Measurements from ENCODE around the gene APOB. TPM values are rescaled to one million over a fixed set of nuclear protein-coding genes. Genes with fewer than 3 reads are reported as not detected.

APOB gene
- total and polyA plus RNA-seq, 2 of the 13 experiments (the other 11 are each of a cell fraction or from before 2014, with no cell fraction given), result 1,569 to 2,515 TPM

GRCh38 chr2:21020031-21020667, 23.7 kb downstream of the APOB start (continued):
- no peak for TF ChIP-seq ZBTB21 (CRISPR knock-in tag; IDR thresholded peaks at IDR 0.05)
- peak; percentile 28; the same call in 1 of the 2 replicates for TF ChIP-seq SOX5 (CRISPR knock-in tag; IDR thresholded peaks at IDR 0.05; ENCODE audit: borderline replicate concordance)
- TF ChIP-seq KAT2B (IDR thresholded peaks at IDR 0.05; ENCODE audit: borderline replicate concordance, low read depth, low read length), result no peak
- peak; percentile 74 to 85 for TF ChIP-seq POLR2A (IDR thresholded peaks at IDR 0.05; ENCODE audit: insufficient read depth in 1 of 2, low read depth in 2 of 2, low read length in 2 of 2)
- TF ChIP-seq SP5 (CRISPR knock-in tag; IDR thresholded peaks at IDR 0.05; ENCODE audit: borderline replicate concordance, low read depth), result no peak
- TF ChIP-seq ZNF558 (CRISPR knock-in tag; IDR thresholded peaks at IDR 0.05; ENCODE audit: borderline replicate concordance), result peak; percentile 56; the same call in 1 of the 2 replicates
- TF ChIP-seq ZNF576 (CRISPR knock-in tag; IDR thresholded peaks at IDR 0.05), result no peak
- no peak for TF ChIP-seq KDM6A (CRISPR knock-in tag; IDR thresholded peaks at IDR 0.05; ENCODE audit: low read depth)
- 0 out of 2 replicates have a peak, but pooled peaks have one; percentile 62 for TF ChIP-seq ZSCAN9 (CRISPR knock-in tag; IDR thresholded peaks at IDR 0.05; ENCODE audit: borderline replicate concordance)
- no peak for TF ChIP-seq NFAT5 (CRISPR knock-in tag; IDR thresholded peaks at IDR 0.05)
- TF ChIP-seq RBAK (CRISPR knock-in tag; IDR thresholded peaks at IDR 0.05), result no peak
- TF ChIP-seq CBX1 (IDR thresholded peaks at IDR 0.05; ENCODE audit: low read depth), result no peak
- no peak for TF ChIP-seq ZFP37 (CRISPR knock-in tag; IDR thresholded peaks at IDR 0.05; ENCODE audit: borderline replicate concordance)
- TF ChIP-seq ZMYM2 (CRISPR knock-in tag; IDR thresholded peaks at IDR 0.05), result no peak
- TF ChIP-seq ZNF317 (CRISPR knock-in tag; IDR thresholded peaks at IDR 0.05), result no peak
- no peak for TF ChIP-seq SAP130 (CRISPR knock-in tag; IDR thresholded peaks at IDR 0.05; ENCODE audit: low read depth)
- TF ChIP-seq ZNF263 (CRISPR knock-in tag; IDR thresholded peaks at IDR 0.05), result no peak
- no peak for TF ChIP-seq ADNP (CRISPR knock-in tag; IDR thresholded peaks at IDR 0.05)
- peak; percentile 82 for TF ChIP-seq ZNF780A (CRISPR knock-in tag; IDR thresholded peaks at IDR 0.05)
- no peak for TF ChIP-seq RBM39 (IDR thresholded peaks at IDR 0.05; ENCODE audit: low read depth, low read length, poor library complexity, severe bottlenecking)
- TF ChIP-seq PHF5A (CRISPR knock-in tag; IDR thresholded peaks at IDR 0.05; ENCODE audit: low read depth, unreplicated experiment), result no peak
- TF ChIP-seq ZNF234 (CRISPR knock-in tag; conservative IDR thresholded peaks at IDR 0.05), result no peak
- TF ChIP-seq NFIC (IDR thresholded peaks at IDR 0.05; ENCODE audit: low read length), result peak; percentile 66; the same call in 1 of the 2 replicates
- TF ChIP-seq KLF16 (CRISPR knock-in tag; IDR thresholded peaks at IDR 0.05), result no peak
- TF ChIP-seq POLR2G (IDR thresholded peaks at IDR 0.05; ENCODE audit: low read depth, low read length), result peak; percentile 72; the same call in 1 of the 2 replicates

All from HepG2 (cell line).